Right atrium auricular region (tissue), 2 donors: ENCODE results near the gene LRRC27. TPM values are rescaled to one million over a fixed set of nuclear protein-coding genes. Genes with fewer than 3 reads are reported as not detected.
A peak's percentile ranks its signal among the peaks of the same experiment; 100 is the strongest.

Experiments used
- DNase-seq: peaks from one replicate; pipeline ENCODE4 v3.0.0-alpha.2; 2019; ENCODE audit warnings: low spot score
- H3K27ac ChIP-seq, 2 donors: fragments of 200-600 bp; sonication (generic); 1 replicate in 1 of 2; 2 replicates in 1 of 2; pipeline ENCODE4 v1.5.1; 2016 to 2019
- H3K27me3 ChIP-seq, 2 donors: fragments of 200-600 bp; sonication (generic); one replicate each; pipeline versions ENCODE4 v1.5.1 to v1.6.0; 2017 to 2019
- H3K36me3 ChIP-seq: fragments of 200-600 bp; sonication (generic); one replicate; pipeline ENCODE4 v1.5.1; 2016
- H3K4me1 ChIP-seq, 2 donors: fragments of 200-600 bp; sonication (generic); one replicate each; pipeline versions ENCODE4 v1.5.1 to v1.6.0; 2017 to 2019
- H3K4me3 ChIP-seq, 2 donors: fragments of 200-600 bp; sonication (generic); 1 replicate in 1 of 2; 2 replicates in 1 of 2; pipeline ENCODE4 v1.5.1; 2017 to 2019; ENCODE audit warnings: mild to moderate bottlenecking in 1 of 2, moderate library complexity in 1 of 2
- H3K9me3 ChIP-seq, 2 donors: fragments of 200-600 bp; sonication (generic); one replicate each; pipeline ENCODE4 v1.5.1; 2019
- CTCF ChIP-seq, 2 donors: fragments of 200-600 bp; sonication (generic); IDR thresholded peaks; one replicate each; pipeline ENCODE4 v1.5.1; 2019; ENCODE audit warnings: antibody characterized with exemption in 2 of 2
- total RNA-seq, 2 donors: library from RNA; depleted of rRNA; stranded (reverse); fragments of >200 nt; gene quantifications; one replicate each; pipeline ENCODE4 v1.1.0, GENCODE V29; 2016

Gene LRRC27
- total RNA-seq, 2 donors from 2014 or later = 2.6 to 4.6 TPM

GRCh38 chr10:132401401-132402118 is 69.6 kb downstream of the LRRC27 start:
- peaks cover 0 to 34% of the 10 kb centered on the region in 2 donors for H3K4me1 ChIP-seq
- H3K9me3 ChIP-seq = no peaks in the 10 kb centered on the region
- no peaks in the 10 kb centered on the region for H3K27me3 ChIP-seq
- peaks cover 16% of the 10 kb centered on the region for H3K36me3 ChIP-seq
- no peak for DNase-seq
- TF ChIP-seq CTCF (IDR thresholded peaks at IDR 0.05) = no peak
- no peak overlapping the region for H3K4me3 ChIP-seq
- peak overlapping the region; percentile 48 to 61 for H3K27ac ChIP-seq

GRCh38 chr10:132402781-132403241 is 70.8 kb downstream of the LRRC27 start:
- Histone ChIP-seq H3K4me1 (peaks cover 0 to 36% of the 10 kb centered on the region in 2 donors), H3K36me3 (peaks cover 19% of the 10 kb centered on the region), H3K9me3 (no peaks in the 10 kb centered on the region), H3K4me3 (no peak overlapping the region), H3K27ac (no peak overlapping the region), H3K27me3 (no peaks in the 10 kb centered on the region)
- no peak for DNase-seq
- TF ChIP-seq CTCF (IDR thresholded peaks at IDR 0.05) = no peak

- Histone ChIP-seq H3K27me3 (no peaks in the 10 kb centered on the region), H3K4me3 (no peak overlapping the region), H3K27ac (no peak overlapping the region), H3K36me3 (peaks cover 19% of the 10 kb centered on the region), H3K9me3 (no peaks in the 10 kb centered on the region), H3K4me1 (peaks cover 0 to 36% of the 10 kb centered on the region in 2 donors)
- TF ChIP-seq CTCF (IDR thresholded peaks at IDR 0.05) = no peak
- DNase-seq = no peak
Observed at GRCh38 chr10:132403511-132404168, 71.6 kb downstream of the LRRC27 start.

GRCh38 chr10:132404169-132404880 is 72.3 kb downstream of the LRRC27 start:
- Histone ChIP-seq H3K27me3 (no peaks in the 10 kb centered on the region), H3K27ac (no peak overlapping the region), H3K36me3 (peaks cover 19% of the 10 kb centered on the region), H3K9me3 (no peaks in the 10 kb centered on the region), H3K4me1 (peaks cover 0 to 38% of the 10 kb centered on the region in 2 donors), H3K4me3 (no peak overlapping the region)
- TF ChIP-seq CTCF (IDR thresholded peaks at IDR 0.05) = no peak
- DNase-seq = no peak

- no peak for TF ChIP-seq CTCF (IDR thresholded peaks at IDR 0.05)
- Histone ChIP-seq H3K27ac (no peak overlapping the region), H3K9me3 (no peaks in the 10 kb centered on the region), H3K36me3 (peaks cover 19% of the 10 kb centered on the region), H3K4me1 (peaks cover 0 to 42% of the 10 kb centered on the region in 2 donors), H3K27me3 (no peaks in the 10 kb centered on the region), H3K4me3 (no peak overlapping the region)
- DNase-seq = no peak
Observed at GRCh38 chr10:132404911-132405462, 73.0 kb downstream of the LRRC27 start.
